HCT116 (cell line): Measurements from ENCODE around the gene CTIF. TPM values are rescaled to one million over a fixed set of nuclear protein-coding genes. Genes with fewer than 3 reads are reported as not detected.
"Not testable (repeated sequence)": the region's sequence is repeated elsewhere in the genome, so short reads cannot be mapped to it uniquely, and the experiment has no call there.

Source experiments
- ATAC-seq: fragments of 200-7000 bp; cut with Tn5 transposase; 2 replicates; pipeline ENCODE4 v1.9.1; 2020; ENCODE audit warnings: mild to moderate bottlenecking, moderate library complexity
- BruUV-seq: library from RNA; stranded (reverse); fragments of 400-500 nt; replicated peaks from 2 replicates; lab custom pipeline; 2021; lab: Mats Ljungman, UMichigan
- CTCF ChIA-PET: fragments of 300-600 bp; sonication (Branson Sonifier 250); formaldehyde crosslinking; loops from one replicate; lab custom pipeline; 2021; ENCODE audit warnings: antibody characterized with exemption; lab: Charles Lee
- POLR2A ChIA-PET: fragments of 300-600, 350-600 bp; sonication (Branson Sonifier 250); formaldehyde crosslinking; loops from one replicate; lab custom pipeline; 2021; ENCODE audit warnings: antibody characterized with exemption; lab: Charles Lee
- RAD21 ChIA-PET, 2 experiments: fragments of 300-600 bp; sonication (Branson Sonifier 250); formaldehyde crosslinking; loops; one replicate each; lab custom pipeline; 2023; ENCODE audit warnings: low total read pairs in 2 of 2; ENCODE audit not compliant: uncharacterized antibody in 2 of 2, unreplicated experiment in 2 of 2, low non-redundant PET in 1 of 2; lab: Charles Lee
- DNase-seq: peaks from one replicate; pipeline ENCODE4 v3.0.0-alpha.2; 2010; ENCODE audit warnings: low read depth, low spot score
- H2AFZ ChIP-seq: fragments of 200-600 bp; shearing (Covaris generic), sonication (generic); 2 replicates; pipeline ENCODE4 v1.6.1; 2017; ENCODE audit warnings: low read depth, mixed run types, mixed read lengths, antibody characterized with exemption, low read length; ENCODE audit not compliant: poor library complexity, severe bottlenecking
- H3K27ac ChIP-seq: 2 replicates; pipeline ENCODE4 v1.5.1; 2012; ENCODE audit warnings: low read depth, low read length
- H3K27me3 ChIP-seq: fragments of 200-600 bp; sonication (generic); 2 replicates; pipeline ENCODE4 v1.6.1; 2016; ENCODE audit warnings: mixed run types, low read length, mixed read lengths; ENCODE audit not compliant: insufficient read depth
- H3K36me3 ChIP-seq, 2 experiments: fragments of 200-500 bp in 1 of 2; fragments of 200-600 bp in 1 of 2; sonication (Bioruptor generic) in 1 of 2; sonication (generic) in 1 of 2; 2 replicates each; pipeline versions ENCODE4 v1.5.1 to v1.6.1; 2014 to 2016; ENCODE audit warnings: low read length in 2 of 2, inconsistent platforms in 1 of 2, mixed read lengths in 1 of 2, mixed run types in 1 of 2; ENCODE audit not compliant: insufficient read depth in 2 of 2, control insufficient read depth in 1 of 2
- H3K4me1 ChIP-seq, 2 experiments: fragments of 200-600 bp in 1 of 2; sonication (generic) in 1 of 2; 2 replicates each; pipeline versions ENCODE4 v1.5.1 to v1.6.1; 2012 to 2017; ENCODE audit warnings: low read length in 2 of 2, inconsistent platforms in 1 of 2, mild to moderate bottlenecking in 1 of 2, mixed read lengths in 1 of 2, mixed run types in 1 of 2, moderate library complexity in 1 of 2; ENCODE audit not compliant: insufficient read depth in 2 of 2, control insufficient read depth in 1 of 2
- H3K4me2 ChIP-seq: fragments of 200-600 bp; sonication (generic); 2 replicates; pipeline ENCODE4 v1.6.1; 2017; ENCODE audit warnings: mixed run types, low read length, mixed read lengths
- H3K4me3 ChIP-seq, 2 experiments: fragments of 200-600 bp in 1 of 2; sonication (generic) in 1 of 2; replicated peaks in 1 of 2; 2 replicates each; pipeline ENCODE4 v1.5.1; 2011 to 2016; ENCODE audit warnings: low read length in 2 of 2, control low read depth in 1 of 2, low read depth in 1 of 2, mild to moderate bottlenecking in 1 of 2, mixed read lengths in 1 of 2, mixed run types in 1 of 2
- H3K79me2 ChIP-seq: fragments of 200-600 bp; sonication (generic); 2 replicates; pipeline ENCODE4 v1.6.1; 2017; ENCODE audit warnings: mild to moderate bottlenecking, mixed run types, low read length, moderate library complexity, mixed read lengths; ENCODE audit not compliant: insufficient read depth
- H3K9ac ChIP-seq: fragments of 200-600 bp; sonication (generic); 2 replicates; pipeline ENCODE4 v1.6.1; 2016; ENCODE audit warnings: low read length, mixed read lengths
- H3K9me2 ChIP-seq: fragments of 200-600 bp; sonication (generic), shearing (Covaris generic); 2 replicates; pipeline ENCODE4 v1.6.1; 2017; ENCODE audit warnings: mixed run types, mild to moderate bottlenecking, moderate library complexity; ENCODE audit not compliant: insufficient read depth
- H3K9me3 ChIP-seq, 2 experiments: fragments of 200-500 bp in 1 of 2; fragments of 200-600 bp in 1 of 2; sonication (Bioruptor generic) in 1 of 2; sonication (generic) in 1 of 2; 2 replicates each; pipeline ENCODE4 v1.6.1; 2014 to 2017; ENCODE audit warnings: low read length in 2 of 2, mixed read lengths in 2 of 2, inconsistent platforms in 1 of 2, low read depth in 1 of 2, mild to moderate bottlenecking in 1 of 2, mixed run types in 1 of 2, moderate library complexity in 1 of 2; ENCODE audit not compliant: control insufficient read depth in 1 of 2, insufficient read depth in 1 of 2
- H4K20me1 ChIP-seq: fragments of 200-600 bp; sonication (generic), shearing (Covaris generic); 2 replicates; pipeline ENCODE4 v1.6.1; 2017; ENCODE audit warnings: mixed run types, mild to moderate bottlenecking, moderate library complexity; ENCODE audit not compliant: insufficient read depth
- ATF3 ChIP-seq: IDR thresholded peaks from 2 replicates; pipeline ENCODE4 v1.6.1; 2012
- CEBPB ChIP-seq: IDR thresholded peaks from 2 replicates; pipeline ENCODE4 v1.6.1; 2012; ENCODE audit warnings: low read depth
- ELF1 ChIP-seq: IDR thresholded peaks from 2 replicates; pipeline ENCODE4 v1.6.1; 2012; ENCODE audit warnings: low read depth, borderline replicate concordance
- POLR2A ChIP-seq: IDR thresholded peaks from 2 replicates; pipeline ENCODE4 v1.7.0; 2011; ENCODE audit warnings: borderline replicate concordance; ENCODE audit not compliant: insufficient read depth, insufficient read length; ENCODE audit errors: extremely low read depth
- POLR2AphosphoS5 ChIP-seq: IDR thresholded peaks from 2 replicates; pipeline ENCODE4 v1.6.1; 2011; ENCODE audit warnings: mild to moderate bottlenecking, low read depth, low read length, moderate library complexity
- RAD21 ChIP-seq: IDR thresholded peaks from 2 replicates; pipeline ENCODE4 v1.6.1; 2012; ENCODE audit warnings: low read depth, mild to moderate bottlenecking
- REST ChIP-seq: IDR thresholded peaks from 2 replicates; pipeline ENCODE4 v1.6.1; 2012; ENCODE audit warnings: low read depth
- SIN3A ChIP-seq: IDR thresholded peaks from 2 replicates; pipeline ENCODE4 v1.6.1; 2012; ENCODE audit warnings: low read depth
- SP1 ChIP-seq: IDR thresholded peaks from 2 replicates; pipeline ENCODE4 v1.6.1; 2012; ENCODE audit warnings: low read depth
- SRF ChIP-seq: IDR thresholded peaks from 2 replicates; pipeline ENCODE4 v1.6.1; 2012; ENCODE audit warnings: low read depth
- ZNF274 ChIP-seq: fragments of 200-500 bp; sonication (Bioruptor generic); IDR thresholded peaks from 2 replicates; pipeline ENCODE4 v1.6.1; 2014; ENCODE audit warnings: mild to moderate bottlenecking, low read depth, low read length, inconsistent platforms
- intact Hi-C: fragments of 100-400 bp; cut with micrococcal nuclease; formaldehyde crosslinking; loops from 2 replicates; pipeline ENCODE4 v1.10.0; 2022
- total RNA-seq: library from RNA; stranded (reverse); gene quantifications from one replicate; pipeline ENCODE4 v1.2.1, GENCODE V29; 2021; ENCODE audit not compliant: unreplicated experiment

Gene CTIF
- total RNA-seq, 1 experiment from 2014 or later = 19.7 TPM

- Histone ChIP-seq H4K20me1 (no peaks in the 10 kb centered on the region), H2AFZ (no peak overlapping the region), H3K79me2 (no peaks in the 10 kb centered on the region), H3K9me2 (no peaks in the 10 kb centered on the region; the same call in 1 of the 2 replicates), H3K9me3 (no peaks in the 10 kb centered on the region), H3K27me3 (no peaks in the 10 kb centered on the region), H3K4me3 (no peak overlapping the region), H3K27ac (no peak overlapping the region), H3K9ac (no peak overlapping the region), H3K4me1 (peaks cover 16 to 24% of the 10 kb centered on the region in 2 experiments), H3K4me2 (no peak overlapping the region), H3K36me3 (no peaks in the 10 kb centered on the region)
- no TSS peak for BruUV-seq
- no peak for ATAC-seq
- TF ChIP-seq REST = no peak
- no peak for TF ChIP-seq SIN3A
- TF ChIP-seq POLR2AphosphoS5 = no peak
- DNase-seq = no peak
- POLR2A ChIA-PET = no interaction called here
- CTCF ChIA-PET = no interaction called here
- RAD21 ChIA-PET = no interaction called here
- intact Hi-C loops = no loop called here
Measured at GRCh38 chr18:48810805-48811204, 272.0 kb downstream of the CTIF start.

- DNase-seq (no peak), ATAC-seq (no peak)
- CTCF ChIA-PET = no interaction called here
- Histone ChIP-seq H3K79me2 (no peaks in the 10 kb centered on the region), H3K9ac (no peak overlapping the region), H2AFZ (no peak overlapping the region), H3K27me3 (no peaks in the 10 kb centered on the region), H4K20me1 (no peaks in the 10 kb centered on the region), H3K4me1 (peaks cover 12 to 23% of the 10 kb centered on the region in 2 experiments), H3K4me3 (no peak overlapping the region), H3K27ac (no peak overlapping the region), H3K36me3 (no peaks in the 10 kb centered on the region), H3K9me2 (no peaks in the 10 kb centered on the region; the same call in 1 of the 2 replicates), H3K9me3 (no peaks in the 10 kb centered on the region), H3K4me2 (no peak overlapping the region)
- TF ChIP-seq ZNF274 (no peak), RAD21 (no peak), ELF1 (no peak), SRF (no peak), POLR2AphosphoS5 (no peak), SIN3A (no peak), SP1 (no peak), POLR2A (no peak), ATF3 (no peak), CEBPB (no peak)
- POLR2A ChIA-PET = no interaction called here
- BruUV-seq = no TSS peak
- intact Hi-C loops = no loop called here
- RAD21 ChIA-PET = no interaction called here
Measured at GRCh38 chr18:48811401-48811800, 272.6 kb downstream of the CTIF start.

GRCh38 chr18:48811977-48812451, 273.2 kb downstream of the CTIF start:
- POLR2A ChIA-PET, H3K27ac ChIP-seq, H4K20me1 ChIP-seq, H3K36me3 ChIP-seq, DNase-seq, BruUV-seq, RAD21 ChIA-PET, H3K4me3 ChIP-seq, CTCF ChIA-PET, H2AFZ ChIP-seq, H3K27me3 ChIP-seq, H3K9ac ChIP-seq, H3K9me3 ChIP-seq, ATAC-seq, H3K9me2 ChIP-seq, H3K4me2 ChIP-seq, H3K79me2 ChIP-seq, intact Hi-C loops: not testable (repeated sequence)
- H3K4me1 ChIP-seq = peaks cover 6 to 17% of the 10 kb centered on the region in 2 experiments
